Mesodermal cell (in vitro differentiated cells): ENCODE measurements around the gene GTPBP8.
A peak's percentile ranks its signal among the peaks of the same experiment; 100 is the strongest.

Experiments
- H3K27ac ChIP-seq: 2 replicates; pipeline ENCODE4 v1.7.0; 2013; ENCODE audit warnings: mild to moderate bottlenecking, low read depth, low read length, moderate library complexity; ENCODE audit not compliant: severe bottlenecking
- H3K36me3 ChIP-seq: 2 replicates; pipeline ENCODE4 v1.7.1; 2013; ENCODE audit warnings: mild to moderate bottlenecking, low read length, moderate library complexity; ENCODE audit not compliant: control insufficient read depth, insufficient read depth
- H3K4me1 ChIP-seq: one replicate; pipeline ENCODE4 v1.7.1; 2013; ENCODE audit warnings: mild to moderate bottlenecking, low read length; ENCODE audit not compliant: insufficient read depth, control insufficient read depth, poor library complexity, severe bottlenecking
- H3K4me3 ChIP-seq: 2 replicates; pipeline ENCODE4 v1.7.0; 2013; ENCODE audit warnings: low read length, control low read depth, mild to moderate bottlenecking; ENCODE audit not compliant: insufficient read depth, poor library complexity, severe bottlenecking; ENCODE audit errors: extremely low read depth
- H3K9me3 ChIP-seq: 2 replicates; pipeline ENCODE4 v1.7.1; 2013; ENCODE audit warnings: mild to moderate bottlenecking, low read length, moderate library complexity; ENCODE audit not compliant: control insufficient read depth
- WGBS, 2 experiments: methylation state at CpG; one replicate each; pipeline ENCODE4 v1.1.5; 2013; ENCODE audit warnings: missing lambda C conversion rate in 2 of 2; ENCODE audit not compliant: insufficient coverage in 2 of 2; 5-methylcytosine and 5-hydroxymethylcytosine counted together

The GTPBP8 gene

DNA sequence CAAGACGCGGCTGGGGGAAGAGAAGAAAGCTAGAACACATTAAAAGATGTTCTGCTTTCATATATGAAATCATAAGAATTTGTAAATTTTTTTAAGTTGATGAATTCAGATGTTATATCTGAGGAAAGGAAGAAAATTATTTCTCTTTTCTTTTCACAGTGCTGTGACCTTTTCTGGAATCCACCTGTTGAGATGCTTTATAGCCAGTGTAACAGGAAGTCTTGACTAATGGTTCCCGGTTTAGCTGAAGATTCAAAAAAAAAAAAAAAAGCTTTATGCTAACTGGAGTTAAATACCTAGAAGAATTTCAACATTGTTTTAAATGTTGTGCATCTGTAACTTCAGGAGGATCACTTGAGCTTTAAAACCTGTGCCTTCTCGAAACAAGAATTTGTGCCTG lies 9.9 kb downstream of the GTPBP8 start:
- H3K36me3 ChIP-seq = peaks cover 70% of the 10 kb centered on the region
- H3K4me1 ChIP-seq = no peaks in the 10 kb centered on the region
- no CpG with 5 or more reads among the region's 4 CpGs for WGBS, 2 experiments
- no peaks in the 10 kb centered on the region for H3K9me3 ChIP-seq
- no peak overlapping the region for H3K27ac ChIP-seq
- H3K4me3 ChIP-seq = no peak overlapping the region

DNA sequence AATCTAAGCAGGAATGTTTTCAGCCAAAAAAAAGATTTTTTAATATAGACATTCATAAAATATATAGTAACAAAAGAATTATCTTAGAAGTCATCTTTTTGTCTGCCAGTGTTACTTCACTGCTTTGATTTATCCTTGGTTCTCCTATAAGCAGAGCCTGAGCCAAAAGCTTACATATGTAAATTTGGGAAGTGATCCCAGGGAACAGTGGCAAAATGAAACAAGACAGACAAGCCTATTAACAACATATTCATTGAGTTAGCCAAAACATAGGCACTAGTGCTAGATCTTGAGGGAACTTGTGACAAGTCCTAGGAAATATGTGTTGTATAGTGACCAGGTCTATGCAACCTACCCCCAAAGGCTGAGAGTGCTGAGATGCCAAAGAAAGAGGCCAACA lies 11.3 kb downstream of the GTPBP8 start:
- Histone ChIP-seq H3K27ac (no peak overlapping the region), H3K4me3 (no peak overlapping the region), H3K36me3 (peaks cover 84% of the 10 kb centered on the region), H3K9me3 (no peaks in the 10 kb centered on the region), H3K4me1 (no peaks in the 10 kb centered on the region)

DNA sequence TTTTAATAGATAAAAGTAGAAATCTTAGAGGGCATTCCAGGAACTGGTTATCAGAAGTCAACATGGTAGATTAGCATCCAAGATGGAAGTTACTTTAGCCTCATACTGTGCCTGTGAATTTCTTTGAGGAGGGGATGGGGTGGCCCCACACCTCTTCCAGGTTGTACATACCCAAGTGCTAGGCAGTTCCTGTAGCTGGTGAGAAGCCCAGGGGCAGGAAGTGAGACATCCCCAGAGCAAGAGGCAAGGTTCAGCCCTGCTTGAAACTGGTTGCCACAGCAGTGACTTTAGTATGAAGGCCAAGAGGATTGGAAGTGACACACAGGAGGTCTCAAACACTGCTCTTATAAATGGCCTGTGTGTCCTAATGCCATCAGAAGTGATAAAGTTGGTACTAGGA lies 11.9 kb downstream of the GTPBP8 start:
- no peak overlapping the region for H3K27ac ChIP-seq
- H3K4me1 ChIP-seq = no peaks in the 10 kb centered on the region
- H3K4me3 ChIP-seq = no peak overlapping the region
- no peaks in the 10 kb centered on the region for H3K9me3 ChIP-seq
- peaks cover 87% of the 10 kb centered on the region for H3K36me3 ChIP-seq

DNA sequence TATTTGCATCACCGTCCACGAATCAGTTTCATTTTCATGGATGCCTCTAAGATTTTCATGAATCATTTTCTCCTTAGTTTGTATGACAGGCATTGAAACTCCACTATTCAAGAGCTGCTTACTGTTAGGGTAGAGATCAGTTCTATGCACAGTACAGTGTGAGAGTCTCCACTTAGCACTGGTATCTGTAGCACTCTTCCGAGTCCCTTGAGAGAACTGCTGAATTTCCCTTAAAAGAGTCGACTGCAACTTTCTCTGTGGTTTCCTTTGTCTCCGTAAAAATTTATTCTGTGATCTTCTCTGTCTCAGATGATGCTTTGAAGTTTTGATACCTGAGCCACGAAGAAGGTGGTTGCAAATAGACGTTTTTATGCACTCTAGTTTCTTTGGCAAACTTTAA lies 14.8 kb downstream of the GTPBP8 start:
- Histone ChIP-seq H3K9me3 (no peaks in the 10 kb centered on the region), H3K36me3 (peaks cover 94% of the 10 kb centered on the region), H3K27ac (no peak overlapping the region), H3K4me1 (no peaks in the 10 kb centered on the region), H3K4me3 (no peak overlapping the region)
- 92 to 94% methylated on average over 5 of the region's 7 CpGs for WGBS, 2 experiments

DNA sequence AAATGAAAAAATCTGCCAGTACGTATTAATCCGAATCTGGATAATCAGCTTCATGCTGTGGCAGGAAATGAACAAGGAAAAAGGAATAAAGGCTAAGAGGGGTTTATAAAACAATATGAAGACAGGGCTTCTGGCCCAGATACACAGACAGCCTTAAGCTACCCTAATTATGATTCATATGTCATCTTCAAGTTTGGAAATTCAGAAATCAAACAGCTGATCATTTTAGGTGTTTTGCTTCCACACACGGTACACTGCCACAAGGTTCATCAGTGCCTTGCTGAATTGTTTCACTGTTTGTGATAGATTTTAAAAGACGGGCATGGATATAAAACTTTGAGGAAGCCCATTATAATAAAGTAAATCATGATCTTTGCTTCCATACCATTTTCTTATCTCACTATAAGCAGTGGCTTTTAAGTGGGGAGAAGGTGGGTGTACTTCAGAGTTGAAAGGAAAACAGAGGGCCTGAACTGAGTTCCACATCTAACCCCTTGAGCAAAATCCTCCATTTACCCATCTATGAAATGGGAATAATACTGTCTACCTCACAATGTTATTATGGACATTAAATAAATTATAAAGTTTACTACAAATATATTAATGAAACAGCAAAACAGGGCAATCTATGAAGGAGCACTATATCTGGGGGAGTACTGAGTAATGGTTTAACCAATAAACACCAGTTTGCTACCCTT lies 15.7 kb downstream of the GTPBP8 start:
- H3K4me1 ChIP-seq = no peaks in the 10 kb centered on the region
- H3K36me3 ChIP-seq = peaks cover 93% of the 10 kb centered on the region
- no peak overlapping the region for H3K4me3 ChIP-seq
- no peaks in the 10 kb centered on the region for H3K9me3 ChIP-seq
- WGBS, 2 experiments = 97% methylated on average over 3 of the region's 4 CpGs; no CpG with 5 or more reads in 1 of the 2 experiments
- no peak overlapping the region for H3K27ac ChIP-seq

DNA sequence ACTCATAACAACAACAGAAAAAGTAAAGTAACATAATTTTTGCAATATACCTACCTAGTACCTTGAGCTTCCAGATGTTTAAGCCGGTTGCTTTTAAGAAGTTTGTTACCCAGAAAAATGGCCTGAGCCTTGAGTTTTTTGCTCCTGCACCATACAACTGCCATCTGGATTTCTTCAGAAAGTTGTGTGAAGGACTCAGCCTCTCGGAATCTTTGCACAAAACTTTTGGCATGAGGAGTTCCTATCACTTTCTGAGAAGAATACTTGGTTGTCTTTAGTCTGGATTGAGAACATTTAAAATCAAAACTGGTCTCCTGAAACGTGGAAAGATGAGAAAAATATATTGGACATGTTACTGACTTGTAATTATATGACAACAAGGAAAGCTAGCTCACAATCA lies 17.3 kb downstream of the GTPBP8 start:
- WGBS, 2 experiments = 100% methylated on average over 1 of the region's 3 CpGs
- no peaks in the 10 kb centered on the region for H3K9me3 ChIP-seq
- H3K4me3 ChIP-seq = no peak overlapping the region
- H3K27ac ChIP-seq = no peak overlapping the region
- H3K4me1 ChIP-seq = no peaks in the 10 kb centered on the region
- peaks cover 92% of the 10 kb centered on the region for H3K36me3 ChIP-seq

DNA sequence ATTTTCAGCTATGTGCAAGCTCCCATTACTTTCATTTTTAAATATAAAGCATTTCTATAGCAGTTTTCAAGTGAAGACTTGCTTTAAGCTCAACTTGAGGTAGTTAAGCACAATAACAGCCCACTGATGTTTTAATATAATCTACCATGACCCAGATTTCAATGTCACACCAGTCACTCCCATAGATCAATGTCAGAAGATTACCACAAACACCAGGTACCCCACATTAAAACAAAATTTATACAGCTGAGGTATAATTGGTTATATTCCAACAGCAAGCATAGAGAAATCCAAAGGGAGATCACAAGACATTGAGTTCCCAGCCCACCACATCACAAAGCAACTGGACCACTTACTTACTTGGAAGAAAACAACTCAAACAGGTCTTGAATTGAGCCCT lies 22.8 kb downstream of the GTPBP8 start:
- H3K4me3 ChIP-seq = no peak overlapping the region
- H3K9me3 ChIP-seq = no peaks in the 10 kb centered on the region
- H3K27ac ChIP-seq = no peak overlapping the region
- peaks cover 5% of the 10 kb centered on the region for H3K4me1 ChIP-seq
- H3K36me3 ChIP-seq = peaks cover 76% of the 10 kb centered on the region

DNA sequence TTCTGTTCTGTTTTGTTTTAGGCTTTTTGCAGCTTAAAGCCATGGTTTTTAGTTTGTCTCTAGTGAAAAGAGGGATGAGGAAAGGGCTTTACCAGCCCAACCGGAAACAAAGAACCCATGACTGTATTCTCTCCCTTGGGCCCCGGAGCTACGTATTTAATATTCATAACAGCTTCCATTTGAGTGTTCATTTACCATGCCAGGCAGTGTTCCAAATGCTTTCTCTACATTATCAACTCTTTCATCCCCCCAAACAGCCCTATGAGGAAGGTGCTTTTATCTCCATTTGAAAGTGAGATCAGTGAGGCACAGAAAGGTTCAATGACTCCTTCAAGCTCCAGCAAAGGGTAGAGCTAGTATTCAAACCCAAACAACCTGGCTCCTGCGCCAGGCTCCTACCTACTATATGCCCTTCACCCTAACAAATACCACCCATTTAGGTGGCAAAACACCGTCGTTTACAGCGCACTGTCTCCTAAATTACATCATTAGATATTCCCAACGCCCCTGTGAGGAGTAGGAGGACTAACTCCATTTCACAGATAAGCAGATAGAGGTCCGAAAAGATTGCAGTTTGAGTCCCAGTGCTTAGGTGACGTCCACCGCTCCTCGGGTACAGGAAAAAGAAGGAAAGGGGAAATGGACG lies 27.9 kb downstream of the GTPBP8 start:
- H3K9me3 ChIP-seq = no peaks in the 10 kb centered on the region
- WGBS, 2 experiments = 5 to 9% methylated on average over 8 of the region's 13 CpGs

DNA sequence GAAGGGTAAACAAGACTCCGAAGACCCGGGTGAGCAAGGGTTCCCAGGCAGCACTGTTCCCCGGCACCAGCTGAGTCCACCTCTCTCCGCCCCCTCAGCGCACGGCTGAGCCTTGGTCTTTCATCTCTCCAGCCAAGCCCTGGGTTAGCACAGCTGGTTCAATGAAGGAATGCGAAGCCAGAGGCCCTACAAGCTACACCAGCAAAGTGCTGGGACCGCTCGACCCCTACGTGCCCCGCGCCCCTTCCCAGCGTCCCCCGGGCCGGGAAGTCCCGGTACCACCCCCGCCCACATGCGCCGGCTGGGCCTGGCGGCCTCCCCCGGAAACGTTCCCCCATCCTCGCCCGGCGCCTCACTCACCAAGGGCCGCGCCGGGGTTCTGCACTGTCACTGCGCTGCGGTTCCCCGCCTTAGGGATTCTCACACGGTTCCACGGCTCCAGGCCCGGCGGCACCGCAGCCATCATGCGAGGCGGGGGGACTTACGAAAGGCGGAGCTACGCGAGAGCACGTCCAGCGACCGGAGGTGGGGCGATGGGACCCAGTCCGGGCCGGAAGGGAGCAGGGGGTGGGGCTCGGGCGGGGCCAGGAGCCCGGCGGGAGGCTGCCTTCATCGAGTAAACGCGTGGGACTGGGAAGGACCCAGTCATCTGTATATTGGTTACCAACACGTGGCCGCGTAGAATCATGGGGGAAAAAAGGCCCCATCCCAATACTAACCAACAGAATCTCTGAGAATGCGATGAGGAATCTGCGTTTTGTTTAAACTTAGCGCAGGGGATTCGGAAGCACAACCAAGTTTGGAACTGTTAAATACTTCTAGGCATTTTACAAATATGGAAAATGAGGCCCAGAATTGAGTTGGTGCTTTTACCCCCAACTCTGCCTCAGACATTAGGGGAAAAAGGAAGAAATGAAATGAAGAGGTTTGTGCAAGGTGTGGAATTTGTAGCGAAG lies 28.7 kb downstream of the GTPBP8 start:
- H3K9me3 ChIP-seq = no peaks in the 10 kb centered on the region
- H3K4me3 ChIP-seq = peak overlapping the region; percentile 69
- H3K27ac ChIP-seq = peak overlapping the region; percentile 95
- peaks cover 29% of the 10 kb centered on the region for H3K36me3 ChIP-seq
- 0 to 1% methylated on average over 43 to 46 of the region's 63 CpGs for WGBS, 2 experiments
- H3K4me1 ChIP-seq = peaks cover 5% of the 10 kb centered on the region

More for the DNA sequence above, 27.9 kb downstream of the GTPBP8 start:
- Histone ChIP-seq H3K36me3 (peaks cover 32% of the 10 kb centered on the region), H3K4me3 (peak overlapping the region; percentile 69), H3K4me1 (peaks cover 5% of the 10 kb centered on the region), H3K27ac (peak overlapping the region; percentile 95)

DNA sequence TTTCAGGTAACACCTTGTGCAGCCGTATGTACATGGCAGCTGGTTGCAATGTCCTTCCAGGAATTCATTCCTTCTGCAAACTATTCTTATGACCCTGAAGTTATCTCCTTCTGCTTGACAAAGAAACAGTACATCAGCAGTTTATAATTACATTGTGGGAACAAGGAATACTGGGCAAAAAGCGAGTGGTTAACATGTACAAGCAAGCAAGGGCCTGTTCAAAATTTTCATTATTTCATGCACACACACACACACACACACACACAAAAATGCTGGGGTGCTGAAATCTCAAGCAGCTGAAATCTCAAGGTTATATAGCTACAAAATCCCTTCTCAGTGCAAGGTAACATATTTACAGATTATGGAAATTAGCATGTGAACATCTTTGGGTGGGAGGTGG lies 30.7 kb downstream of the GTPBP8 start:
- Histone ChIP-seq H3K4me1 (peaks cover 5% of the 10 kb centered on the region), H3K36me3 (peaks cover 9% of the 10 kb centered on the region), H3K4me3 (no peak overlapping the region), H3K9me3 (no peaks in the 10 kb centered on the region), H3K27ac (no peak overlapping the region)
- WGBS, 2 experiments = 92 to 100% methylated on average over 1 of the region's 2 CpGs
